Panc1 (cell line): ENCODE measurements around the gene CDYL2. TPM values are rescaled to one million over a fixed set of nuclear protein-coding genes. Genes with fewer than 3 reads are reported as not detected.

ENCODE experiments used
- ATAC-seq: fragments of 200-7000 bp; cut with Tn5 transposase; 2 replicates; pipeline ENCODE4 v1.9.1; 2020; ENCODE audit warnings: mild to moderate bottlenecking, moderate library complexity
- BruUV-seq: library from RNA; stranded (reverse); fragments of 400-500 nt; replicated peaks from 2 replicates; lab custom pipeline; 2021; lab: Mats Ljungman, UMichigan
- CTCF ChIA-PET: fragments of 300-600 bp; sonication (Branson Sonifier 250); formaldehyde crosslinking; loops from one replicate; lab custom pipeline; 2022; ENCODE audit warnings: antibody characterized with exemption; lab: Charles Lee
- POLR2A ChIA-PET: fragments of 300-600 bp; sonication (Branson Sonifier 250); formaldehyde crosslinking; loops from one replicate; lab custom pipeline; 2022; ENCODE audit warnings: antibody characterized with exemption; lab: Charles Lee
- DNase-seq: peaks from one replicate; pipeline ENCODE4 v3.0.0-alpha.2; 2010; ENCODE audit warnings: low read depth, low spot score
- H3K27ac ChIP-seq: 2 replicates; pipeline ENCODE4 v1.5.1; 2011; ENCODE audit warnings: mild to moderate bottlenecking, low read length, inconsistent platforms
- H3K27me3 ChIP-seq: fragments of 200-500 bp; sonication (Bioruptor generic); 2 replicates; pipeline ENCODE4 v1.6.0; 2014; ENCODE audit warnings: low read length, inconsistent platforms; ENCODE audit not compliant: control insufficient read depth, insufficient read depth
- H3K36me3 ChIP-seq: fragments of 200-500 bp; sonication (Bioruptor generic); 2 replicates; pipeline ENCODE4 v1.5.1; 2014; ENCODE audit warnings: inconsistent platforms, mild to moderate bottlenecking, low read length, moderate library complexity; ENCODE audit not compliant: control insufficient read depth, insufficient read depth
- H3K4me1 ChIP-seq: 2 replicates; pipeline ENCODE4 v1.5.1; 2011; ENCODE audit warnings: inconsistent platforms, mild to moderate bottlenecking, low read length, moderate library complexity; ENCODE audit not compliant: control insufficient read depth, insufficient read depth
- H3K4me3 ChIP-seq, 2 experiments: 2 replicates each; pipeline ENCODE4 v1.5.1; 2011 to 2012; ENCODE audit warnings: low read depth in 2 of 2, low read length in 2 of 2, mild to moderate bottlenecking in 2 of 2, inconsistent platforms in 1 of 2, moderate library complexity in 1 of 2
- H3K9me3 ChIP-seq: fragments of 200-500 bp; sonication (Bioruptor generic); 2 replicates; pipeline ENCODE4 v1.5.1; 2014; ENCODE audit warnings: low read depth, mild to moderate bottlenecking, inconsistent platforms, low read length, moderate library complexity; ENCODE audit not compliant: control insufficient read depth, insufficient read depth
- POLR2AphosphoS5 ChIP-seq: IDR thresholded peaks from 2 replicates; pipeline ENCODE4 v1.6.1; 2012; ENCODE audit warnings: mild to moderate bottlenecking, low read depth, low read length, moderate library complexity
- SIN3A ChIP-seq: IDR thresholded peaks from 2 replicates; pipeline ENCODE4 v1.6.1; 2012; ENCODE audit warnings: low read depth, mild to moderate bottlenecking, low read length, moderate library complexity, borderline replicate concordance; ENCODE audit not compliant: insufficient read depth
- TCF7L2 ChIP-seq: IDR thresholded peaks from 2 replicates; pipeline ENCODE4 v1.6.1; 2011; ENCODE audit warnings: mild to moderate bottlenecking, low read depth, low read length, inconsistent platforms
- in situ Hi-C: cut with HindIII; loops from 2 replicates; pipeline ENCODE4 v1.10.0; 2016; ENCODE audit warnings: low sequenced_read_pairs, low pct_unique_long_range_greater_than_20kb
- intact Hi-C: fragments of 100-400 bp; cut with micrococcal nuclease; formaldehyde crosslinking; loops from one replicate; pipeline ENCODE4 v1.10.0; 2022; ENCODE audit not compliant: unreplicated experiment
- total RNA-seq: library from RNA; stranded (reverse); gene quantifications from one replicate; pipeline ENCODE4 v1.2.1, GENCODE V29; 2021; ENCODE audit not compliant: unreplicated experiment
- TF ChIP-seq, protein P1 (sequence below), 2 experiments: IDR thresholded peaks; 2 replicates each; pipeline ENCODE4 v1.6.1; 2011 to 2012; ENCODE audit warnings: low read depth in 2 of 2, control low read depth in 1 of 2, low read length in 1 of 2, mild to moderate bottlenecking in 1 of 2, moderate library complexity in 1 of 2; ENCODE audit not compliant: insufficient read depth in 1 of 2
- TF ChIP-seq, protein P2 (sequence below): fragments of 450-650 bp; IDR thresholded peaks from 2 replicates; pipeline ENCODE4 v1.5.1; 2017; ENCODE audit warnings: mild to moderate bottlenecking

Gene CDYL2
- total RNA-seq, 1 experiment from 2014 or later: 6.1 TPM

DNA sequence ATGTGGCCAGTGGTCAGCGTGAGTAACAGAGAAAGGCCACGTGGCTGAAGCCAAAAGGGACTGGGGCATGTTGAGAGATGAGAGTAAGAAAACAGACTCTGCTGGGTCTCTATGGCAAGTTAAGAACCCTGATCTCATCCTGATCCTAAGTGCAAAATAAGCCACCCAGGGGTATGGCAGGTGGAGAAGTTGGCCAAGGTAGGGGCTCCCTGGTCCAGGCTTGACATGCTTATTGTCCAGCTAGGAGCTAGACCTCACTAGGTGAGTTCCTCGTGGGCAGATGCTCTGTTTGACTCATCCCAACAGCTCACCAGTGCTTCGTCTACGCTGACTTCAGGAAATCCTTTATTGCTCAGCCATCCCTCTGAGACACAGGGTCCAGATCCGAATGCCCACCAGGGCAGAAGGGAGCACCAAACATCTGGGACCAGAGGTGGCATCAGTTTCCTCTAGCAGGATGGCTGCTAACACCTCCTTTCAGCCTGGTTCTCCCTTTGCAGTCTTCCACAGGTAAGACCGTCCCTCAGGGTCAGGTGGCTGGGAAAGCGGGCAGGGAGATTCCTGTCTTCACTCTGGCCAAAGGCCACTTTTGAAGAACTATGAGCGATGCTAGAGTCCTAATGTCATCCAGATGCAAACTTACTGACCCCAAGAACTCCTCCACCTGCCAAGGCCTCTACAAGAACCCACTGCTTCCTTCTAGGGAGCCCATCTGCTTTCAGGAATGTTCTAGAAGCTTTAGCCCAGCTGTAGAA, 99.5 kb downstream of the CDYL2 start:
- Histone ChIP-seq H3K4me3 (no peak overlapping the region), H3K27me3 (no peaks in the 10 kb centered on the region), H3K36me3 (no peaks in the 10 kb centered on the region), H3K27ac (no peak overlapping the region), H3K4me1 (no peaks in the 10 kb centered on the region), H3K9me3 (no peaks in the 10 kb centered on the region)
- DNase-seq: no peak
- ChIA-PET POLR2A (no interaction called here), CTCF (no interaction called here)
- in situ Hi-C loops: no loop called here
- no peak for TF ChIP-seq SIN3A
- BruUV-seq: no TSS peak
- ATAC-seq: no peak
- intact Hi-C loops: no loop called here

DNA sequence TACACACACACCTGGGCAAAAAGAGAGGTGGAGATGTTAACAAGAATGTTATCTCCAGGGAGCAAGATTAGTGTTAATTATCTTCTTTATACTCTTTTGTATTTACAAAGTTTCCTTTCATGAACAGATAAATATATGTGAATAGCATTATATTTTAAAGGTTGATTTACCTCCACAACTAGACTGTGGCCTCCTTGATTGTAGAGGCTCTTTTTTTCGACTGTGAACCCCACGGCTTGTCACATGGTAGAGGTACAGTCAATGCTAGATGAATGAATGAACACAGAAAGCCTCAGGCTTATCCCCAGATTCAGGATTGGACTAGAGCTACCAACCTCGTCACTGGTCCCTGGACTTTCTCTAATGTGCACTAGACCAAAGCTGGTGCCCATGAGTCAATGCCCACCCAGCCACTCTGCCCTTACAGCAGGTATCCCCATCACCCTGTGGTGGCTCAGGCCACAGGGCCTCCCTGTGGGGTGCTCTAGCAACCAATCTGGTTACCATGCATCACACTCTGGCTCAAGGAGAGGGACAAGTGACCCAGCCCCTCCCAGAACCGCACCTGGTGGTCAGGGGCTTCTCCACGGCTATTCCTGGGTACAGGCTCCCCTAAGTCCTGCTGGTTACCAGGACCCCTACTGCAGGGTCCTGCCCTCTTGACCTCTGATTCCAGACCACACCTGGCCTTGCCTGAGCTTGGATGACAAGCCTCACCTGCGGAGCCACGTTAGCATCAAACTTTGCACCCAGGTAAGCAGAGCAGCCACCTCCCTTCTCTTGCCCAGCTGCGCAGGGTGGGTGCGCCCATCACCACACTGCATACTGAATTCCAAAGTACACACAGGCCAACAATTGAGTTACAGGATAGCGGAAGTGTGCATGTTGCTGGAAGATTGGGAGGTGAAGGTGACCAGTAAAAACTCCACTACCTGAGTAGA, 101.0 kb downstream of the CDYL2 start:
- H3K4me1 ChIP-seq: no peaks in the 10 kb centered on the region
- no peaks in the 10 kb centered on the region for H3K27me3 ChIP-seq
- no peak for ATAC-seq
- H3K36me3 ChIP-seq: no peaks in the 10 kb centered on the region
- H3K4me3 ChIP-seq: no peak overlapping the region
- DNase-seq: no peak
- no TSS peak for BruUV-seq
- H3K9me3 ChIP-seq: no peaks in the 10 kb centered on the region
- ChIA-PET POLR2A (no interaction called here), CTCF (no interaction called here)
- in situ Hi-C loops (no loop called here), intact Hi-C loops (no loop called here)
- H3K27ac ChIP-seq: no peak overlapping the region
- TF ChIP-seq, protein P1, sequence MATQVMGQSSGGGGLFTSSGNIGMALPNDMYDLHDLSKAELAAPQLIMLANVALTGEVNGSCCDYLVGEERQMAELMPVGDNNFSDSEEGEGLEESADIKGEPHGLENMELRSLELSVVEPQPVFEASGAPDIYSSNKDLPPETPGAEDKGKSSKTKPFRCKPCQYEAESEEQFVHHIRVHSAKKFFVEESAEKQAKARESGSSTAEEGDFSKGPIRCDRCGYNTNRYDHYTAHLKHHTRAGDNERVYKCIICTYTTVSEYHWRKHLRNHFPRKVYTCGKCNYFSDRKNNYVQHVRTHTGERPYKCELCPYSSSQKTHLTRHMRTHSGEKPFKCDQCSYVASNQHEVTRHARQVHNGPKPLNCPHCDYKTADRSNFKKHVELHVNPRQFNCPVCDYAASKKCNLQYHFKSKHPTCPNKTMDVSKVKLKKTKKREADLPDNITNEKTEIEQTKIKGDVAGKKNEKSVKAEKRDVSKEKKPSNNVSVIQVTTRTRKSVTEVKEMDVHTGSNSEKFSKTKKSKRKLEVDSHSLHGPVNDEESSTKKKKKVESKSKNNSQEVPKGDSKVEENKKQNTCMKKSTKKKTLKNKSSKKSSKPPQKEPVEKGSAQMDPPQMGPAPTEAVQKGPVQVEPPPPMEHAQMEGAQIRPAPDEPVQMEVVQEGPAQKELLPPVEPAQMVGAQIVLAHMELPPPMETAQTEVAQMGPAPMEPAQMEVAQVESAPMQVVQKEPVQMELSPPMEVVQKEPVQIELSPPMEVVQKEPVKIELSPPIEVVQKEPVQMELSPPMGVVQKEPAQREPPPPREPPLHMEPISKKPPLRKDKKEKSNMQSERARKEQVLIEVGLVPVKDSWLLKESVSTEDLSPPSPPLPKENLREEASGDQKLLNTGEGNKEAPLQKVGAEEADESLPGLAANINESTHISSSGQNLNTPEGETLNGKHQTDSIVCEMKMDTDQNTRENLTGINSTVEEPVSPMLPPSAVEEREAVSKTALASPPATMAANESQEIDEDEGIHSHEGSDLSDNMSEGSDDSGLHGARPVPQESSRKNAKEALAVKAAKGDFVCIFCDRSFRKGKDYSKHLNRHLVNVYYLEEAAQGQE (IDR thresholded peaks at IDR 0.05; ENCODE audit: insufficient read depth in 1 of 2, low read depth in 2 of 2, low read length in 1 of 2): no peak
- TF ChIP-seq, protein P2, sequence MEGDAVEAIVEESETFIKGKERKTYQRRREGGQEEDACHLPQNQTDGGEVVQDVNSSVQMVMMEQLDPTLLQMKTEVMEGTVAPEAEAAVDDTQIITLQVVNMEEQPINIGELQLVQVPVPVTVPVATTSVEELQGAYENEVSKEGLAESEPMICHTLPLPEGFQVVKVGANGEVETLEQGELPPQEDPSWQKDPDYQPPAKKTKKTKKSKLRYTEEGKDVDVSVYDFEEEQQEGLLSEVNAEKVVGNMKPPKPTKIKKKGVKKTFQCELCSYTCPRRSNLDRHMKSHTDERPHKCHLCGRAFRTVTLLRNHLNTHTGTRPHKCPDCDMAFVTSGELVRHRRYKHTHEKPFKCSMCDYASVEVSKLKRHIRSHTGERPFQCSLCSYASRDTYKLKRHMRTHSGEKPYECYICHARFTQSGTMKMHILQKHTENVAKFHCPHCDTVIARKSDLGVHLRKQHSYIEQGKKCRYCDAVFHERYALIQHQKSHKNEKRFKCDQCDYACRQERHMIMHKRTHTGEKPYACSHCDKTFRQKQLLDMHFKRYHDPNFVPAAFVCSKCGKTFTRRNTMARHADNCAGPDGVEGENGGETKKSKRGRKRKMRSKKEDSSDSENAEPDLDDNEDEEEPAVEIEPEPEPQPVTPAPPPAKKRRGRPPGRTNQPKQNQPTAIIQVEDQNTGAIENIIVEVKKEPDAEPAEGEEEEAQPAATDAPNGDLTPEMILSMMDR: no peak
- TF ChIP-seq TCF7L2: no peak
- TF ChIP-seq SIN3A: no peak
- no peak for TF ChIP-seq POLR2AphosphoS5
